C4-2B (cell line): ENCODE results near the gene MPC1.

Source experiments
- CTCF ChIP-seq: fragments of 450-650 bp; conservative IDR thresholded peaks from 2 replicates; pipeline ENCODE4 v1.5.1; 2017; ENCODE audit warnings: mild to moderate bottlenecking
- ZFX ChIP-seq: fragments of 450-650 bp; IDR thresholded peaks from 2 replicates; pipeline ENCODE4 v1.6.1; 2017

GRCh38 chr6:166410426-166410935 lies 27.7 kb upstream of the MPC1 start:
- TF ChIP-seq CTCF, result no peak
- TF ChIP-seq ZFX, result no peak
